ENCODE results near the gene ASNS.

DNA sequence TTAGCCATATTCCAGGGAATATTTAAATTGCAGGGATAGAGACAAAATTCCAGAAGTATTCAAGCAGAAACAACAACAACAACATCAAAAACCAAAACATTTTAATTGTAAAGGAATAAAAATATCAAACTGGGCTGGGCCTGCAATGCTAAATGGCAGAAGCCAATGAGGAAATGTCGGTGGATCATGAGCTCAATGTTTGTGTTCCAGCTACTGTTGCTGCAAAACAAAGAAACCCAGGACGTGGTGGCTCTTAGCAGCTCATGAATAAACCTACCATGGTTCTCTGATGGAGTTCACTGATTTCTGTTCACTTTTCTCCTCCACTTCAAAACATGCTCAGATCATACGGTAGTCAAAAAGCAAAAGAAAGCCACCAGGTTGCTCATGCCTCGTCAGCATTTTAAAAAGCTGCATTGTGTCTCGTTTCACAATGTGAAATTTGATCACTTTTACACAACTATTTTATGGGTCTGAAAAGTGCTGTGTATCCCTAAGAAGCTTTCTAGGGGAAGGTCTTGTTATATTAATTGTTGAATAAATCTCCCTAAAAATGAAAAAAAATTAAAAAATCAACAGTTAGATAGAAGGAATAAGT, 54.0 kb downstream of the ASNS start:
- TF ChIP-seq EZH2 (IDR thresholded peaks at IDR 0.05; ENCODE audit: low read depth, unreplicated experiment), result no peak
- TF ChIP-seq, protein P1, sequence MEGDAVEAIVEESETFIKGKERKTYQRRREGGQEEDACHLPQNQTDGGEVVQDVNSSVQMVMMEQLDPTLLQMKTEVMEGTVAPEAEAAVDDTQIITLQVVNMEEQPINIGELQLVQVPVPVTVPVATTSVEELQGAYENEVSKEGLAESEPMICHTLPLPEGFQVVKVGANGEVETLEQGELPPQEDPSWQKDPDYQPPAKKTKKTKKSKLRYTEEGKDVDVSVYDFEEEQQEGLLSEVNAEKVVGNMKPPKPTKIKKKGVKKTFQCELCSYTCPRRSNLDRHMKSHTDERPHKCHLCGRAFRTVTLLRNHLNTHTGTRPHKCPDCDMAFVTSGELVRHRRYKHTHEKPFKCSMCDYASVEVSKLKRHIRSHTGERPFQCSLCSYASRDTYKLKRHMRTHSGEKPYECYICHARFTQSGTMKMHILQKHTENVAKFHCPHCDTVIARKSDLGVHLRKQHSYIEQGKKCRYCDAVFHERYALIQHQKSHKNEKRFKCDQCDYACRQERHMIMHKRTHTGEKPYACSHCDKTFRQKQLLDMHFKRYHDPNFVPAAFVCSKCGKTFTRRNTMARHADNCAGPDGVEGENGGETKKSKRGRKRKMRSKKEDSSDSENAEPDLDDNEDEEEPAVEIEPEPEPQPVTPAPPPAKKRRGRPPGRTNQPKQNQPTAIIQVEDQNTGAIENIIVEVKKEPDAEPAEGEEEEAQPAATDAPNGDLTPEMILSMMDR (conservative IDR thresholded peaks at IDR 0.05; ENCODE audit: low read depth in 2 of 2), result no peak
- no peak for TF ChIP-seq CREB1 (CRISPR knock-in tag; IDR thresholded peaks at IDR 0.05; ENCODE audit: low read depth)
- no peak for TF ChIP-seq POLR2AphosphoS5 (IDR thresholded peaks at IDR 0.05; ENCODE audit: low read depth)
- no peak for TF ChIP-seq ZNF331 (CRISPR knock-in tag; IDR thresholded peaks at IDR 0.05; ENCODE audit: low read depth)
